ENCODE results near the gene OAS2.

Gene OAS2

GRCh38 chr12:113000433-113000832 is 22.1 kb downstream of the OAS2 start:
- TF ChIP-seq CTCF (IDR thresholded peaks at IDR 0.05; ENCODE audit: low read length, missing control alignments): no peak
- DNase-seq (ENCODE audit: low read depth): no peak
- H3K4me3 ChIP-seq (replicated peaks; ENCODE audit: low read depth, low read length): no peak overlapping the region

GRCh38 chr12:113002155-113002554 is 23.8 kb downstream of the OAS2 start:
- TF ChIP-seq CTCF (IDR thresholded peaks at IDR 0.05; ENCODE audit: low read length, missing control alignments): no peak
- H3K4me3 ChIP-seq (replicated peaks; ENCODE audit: low read depth, low read length): no peak overlapping the region
- DNase-seq (ENCODE audit: low read depth): no peak

GRCh38 chr12:113002676-113003075 is 24.4 kb downstream of the OAS2 start:
- no peak for TF ChIP-seq CTCF (IDR thresholded peaks at IDR 0.05; ENCODE audit: low read length, missing control alignments)
- no peak for DNase-seq (ENCODE audit: low read depth)
- H3K4me3 ChIP-seq (replicated peaks; ENCODE audit: low read depth, low read length): no peak overlapping the region

- DNase-seq (ENCODE audit: low read depth): no peak
- no peak overlapping the region for H3K4me3 ChIP-seq (replicated peaks; ENCODE audit: low read depth, low read length)
- TF ChIP-seq CTCF (IDR thresholded peaks at IDR 0.05; ENCODE audit: low read length, missing control alignments): no peak
These were observed 25.3 kb downstream of the OAS2 start for GRCh38 chr12:113003636-113004035.

- no peak overlapping the region for H3K4me3 ChIP-seq (replicated peaks; ENCODE audit: low read depth, low read length)
These were observed 27.4 kb downstream of the OAS2 start for GRCh38 chr12:113005762-113006161.

GRCh38 chr12:113006206-113006605 is 27.9 kb downstream of the OAS2 start:
- no peak overlapping the region for H3K4me3 ChIP-seq (replicated peaks; ENCODE audit: low read depth, low read length)
- no peak for TF ChIP-seq CTCF (IDR thresholded peaks at IDR 0.05; ENCODE audit: low read length, missing control alignments)
- no peak for DNase-seq (ENCODE audit: low read depth)

More at GRCh38 chr12:113005762-113006161, 27.4 kb downstream of the OAS2 start:
- peak; percentile 34 for TF ChIP-seq CTCF (IDR thresholded peaks at IDR 0.05; ENCODE audit: low read length, missing control alignments)
- peak; percentile 17 for DNase-seq (ENCODE audit: low read depth)

GRCh38 chr12:113006641-113007040 is 28.3 kb downstream of the OAS2 start:
- no peak overlapping the region for H3K4me3 ChIP-seq (replicated peaks; ENCODE audit: low read depth, low read length)
- TF ChIP-seq CTCF (IDR thresholded peaks at IDR 0.05; ENCODE audit: low read length, missing control alignments): no peak
- no peak for DNase-seq (ENCODE audit: low read depth)

Measured in fibroblast of pulmonary artery (primary cell).